ENCODE results near the gene KYNU.
A peak's percentile ranks its signal among the peaks of the same experiment; 100 is the strongest.
"Not testable (repeated sequence)": the region's sequence is repeated elsewhere in the genome, so short reads cannot be mapped to it uniquely, and the experiment has no call there.

The KYNU gene

GRCh38 chr2:142865924-142866323, 11.5 kb upstream of the KYNU start:
- peak overlapping the region; percentile 54; the same call in 1 of the 2 replicates for H3K4me3 ChIP-seq (ENCODE audit: low read length)

GRCh38 chr2:142866426-142866825, 11.0 kb upstream of the KYNU start:
- TF ChIP-seq ZNF274 (IDR thresholded peaks at IDR 0.05; ENCODE audit: low read depth, low read length), result no peak
- H3K4me3 ChIP-seq (ENCODE audit: low read length), result peak overlapping the region; percentile 54; the same call in 1 of the 2 replicates

More at GRCh38 chr2:142865924-142866323, 11.5 kb upstream of the KYNU start:
- no peak for TF ChIP-seq ZNF274 (IDR thresholded peaks at IDR 0.05; ENCODE audit: low read depth, low read length)

- no peak for TF ChIP-seq ZNF274 (IDR thresholded peaks at IDR 0.05; ENCODE audit: low read depth, low read length)
- no peak overlapping the region for H3K4me3 ChIP-seq (ENCODE audit: low read length)
These were observed 10.3 kb upstream of the KYNU start for GRCh38 chr2:142867136-142867535.

- no peak for TF ChIP-seq ZNF274 (IDR thresholded peaks at IDR 0.05; ENCODE audit: low read depth, low read length)
- H3K4me3 ChIP-seq (ENCODE audit: low read length), result no peak overlapping the region
These were observed 9.2 kb upstream of the KYNU start for GRCh38 chr2:142868229-142868762.

GRCh38 chr2:142869065-142869460, 8.4 kb upstream of the KYNU start:
- not testable (repeated sequence) for H3K4me3 ChIP-seq (ENCODE audit: low read length)

- no peak overlapping the region for H3K4me3 ChIP-seq (ENCODE audit: low read length)
- no peak for TF ChIP-seq ZNF274 (IDR thresholded peaks at IDR 0.05; ENCODE audit: low read depth, low read length)
These were observed 7.9 kb upstream of the KYNU start for GRCh38 chr2:142869461-142870106.

GRCh38 chr2:142870526-142870925, 6.9 kb upstream of the KYNU start:
- TF ChIP-seq ZNF274 (IDR thresholded peaks at IDR 0.05; ENCODE audit: low read depth, low read length), result no peak
- no peak overlapping the region for H3K4me3 ChIP-seq (ENCODE audit: low read length)

- TF ChIP-seq ZNF274 (IDR thresholded peaks at IDR 0.05; ENCODE audit: low read depth, low read length), result no peak
- H3K4me3 ChIP-seq (ENCODE audit: low read length), result no peak overlapping the region
These were observed 6.1 kb upstream of the KYNU start for GRCh38 chr2:142871396-142871795.

GRCh38 chr2:142872882-142873724, 4.4 kb upstream of the KYNU start:
- H3K4me3 ChIP-seq (ENCODE audit: low read length), result no peak overlapping the region
- TF ChIP-seq ZNF274 (IDR thresholded peaks at IDR 0.05; ENCODE audit: low read depth, low read length), result no peak

- no peak for TF ChIP-seq ZNF274 (IDR thresholded peaks at IDR 0.05; ENCODE audit: low read depth, low read length)
- peak overlapping the region; percentile 14; the same call in 1 of the 2 replicates for H3K4me3 ChIP-seq (ENCODE audit: low read length)
These were observed 3.6 kb upstream of the KYNU start for GRCh38 chr2:142873831-142874287.

- no peak for TF ChIP-seq ZNF274 (IDR thresholded peaks at IDR 0.05; ENCODE audit: low read depth, low read length)
- H3K4me3 ChIP-seq (ENCODE audit: low read length), result peak overlapping the region; percentile 14; the same call in 1 of the 2 replicates
These were observed 3.1 kb upstream of the KYNU start for GRCh38 chr2:142874293-142874814.

- H3K4me3 ChIP-seq (ENCODE audit: low read length), result no peak overlapping the region
- TF ChIP-seq ZNF274 (IDR thresholded peaks at IDR 0.05; ENCODE audit: low read depth, low read length), result no peak
These were observed 2.5 kb upstream of the KYNU start for GRCh38 chr2:142875010-142875409.

- TF ChIP-seq ZNF274 (IDR thresholded peaks at IDR 0.05; ENCODE audit: low read depth, low read length), result no peak
- H3K4me3 ChIP-seq (ENCODE audit: low read length), result no peak overlapping the region
These were observed 1.8 kb upstream of the KYNU start for GRCh38 chr2:142875652-142876051.

- no peak overlapping the region for H3K4me3 ChIP-seq (ENCODE audit: low read length)
- no peak for TF ChIP-seq ZNF274 (IDR thresholded peaks at IDR 0.05; ENCODE audit: low read depth, low read length)
These were observed 1.0 kb upstream of the KYNU start for GRCh38 chr2:142876423-142876822.

Measured in GM08714 (cell line).